ENCODE measurements around the gene TEKTIP1. TPM values are rescaled to one million over a fixed set of nuclear protein-coding genes. Genes with fewer than 3 reads are reported as not detected.
A peak's percentile ranks its signal among the peaks of the same experiment; 100 is the strongest.

Gene TEKTIP1
- total and polyA plus RNA-seq, 9 donors = 0.49 to 5.2 (median 3.8) TPM

DNA sequence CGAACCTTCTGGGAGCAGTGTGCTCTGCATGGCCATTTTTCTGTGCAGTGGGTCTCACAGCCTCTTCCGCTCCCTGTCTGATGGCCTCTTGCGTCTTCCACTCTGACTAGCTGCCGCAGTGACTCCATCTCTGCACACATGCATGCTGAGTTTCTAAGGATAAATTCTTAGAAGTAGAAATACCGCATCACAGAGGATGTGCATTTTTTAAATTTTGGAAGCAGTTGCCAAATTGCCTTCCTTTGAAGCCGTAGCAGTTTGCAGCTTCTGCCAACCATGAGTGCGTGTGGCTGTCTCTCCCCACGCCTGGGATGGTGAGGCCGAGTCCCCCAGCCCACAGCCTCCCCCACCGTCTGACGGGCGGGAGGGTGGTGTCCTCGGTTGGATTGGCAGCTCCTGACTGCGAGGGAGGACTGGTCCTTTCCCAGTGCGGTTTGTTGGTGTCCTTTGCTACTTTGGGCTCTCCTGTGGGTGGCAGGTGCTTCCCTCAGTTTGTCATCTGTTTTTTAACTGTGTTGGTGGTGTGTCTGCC is 23.0 kb upstream of the TEKTIP1 start:
- no peak overlapping the region for H3K4me3 ChIP-seq (ENCODE audit: low read length)
- no peaks in the 10 kb centered on the region for H3K27me3 ChIP-seq (ENCODE audit: control insufficient read depth, insufficient read depth, low read length)
- no peak for DNase-seq
- no peaks in the 10 kb centered on the region for H3K9me3 ChIP-seq (replicated peaks; ENCODE audit: control insufficient read depth, low read depth, low read length)
- H3K27ac ChIP-seq (ENCODE audit: low read length) = no peak overlapping the region
- H3K4me1 ChIP-seq (ENCODE audit: control insufficient read depth, insufficient read depth, low read length) = peaks cover 14% of the 10 kb centered on the region
- 51% methylated on average over 8 of the region's 15 CpGs for WGBS (ENCODE audit: insufficient coverage)
- H3K36me3 ChIP-seq (ENCODE audit: control insufficient read depth, insufficient read depth, low read length) = peaks cover 51% of the 10 kb centered on the region

DNA sequence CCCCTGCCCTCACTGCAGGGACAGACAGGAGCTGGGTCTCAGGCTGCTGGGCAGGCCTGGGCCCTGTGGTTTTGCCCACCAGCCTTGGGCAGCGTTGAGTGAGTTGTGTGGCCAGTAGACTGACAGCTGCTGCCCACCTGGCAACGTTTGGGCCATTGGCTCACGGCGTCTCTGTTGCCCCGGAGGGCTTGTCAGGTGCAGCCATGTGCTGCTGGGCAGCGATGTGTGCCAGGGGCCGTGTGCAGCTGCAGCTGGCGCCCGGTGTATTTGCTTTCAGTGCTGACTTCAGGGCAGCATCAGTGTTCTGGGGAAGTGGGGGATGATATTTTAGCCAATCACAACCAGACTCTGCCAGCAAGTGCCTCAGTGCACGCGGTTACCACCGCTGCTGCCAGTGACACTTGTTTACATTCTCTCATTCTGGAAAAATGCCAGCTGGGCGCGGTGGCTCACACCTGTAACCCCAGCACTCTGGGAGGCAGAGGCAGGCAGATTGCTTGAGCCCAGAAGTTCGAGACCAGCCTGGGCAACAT is 22.2 kb upstream of the TEKTIP1 start:
- Histone ChIP-seq H3K9me3 (replicated peaks; ENCODE audit: control insufficient read depth, low read depth, low read length) (no peaks in the 10 kb centered on the region), H3K4me1 (ENCODE audit: control insufficient read depth, insufficient read depth, low read length) (peaks cover 14% of the 10 kb centered on the region), H3K27me3 (ENCODE audit: control insufficient read depth, insufficient read depth, low read length) (no peaks in the 10 kb centered on the region), H3K4me3 (ENCODE audit: low read length) (no peak overlapping the region), H3K36me3 (ENCODE audit: control insufficient read depth, insufficient read depth, low read length) (peaks cover 45% of the 10 kb centered on the region), H3K27ac (ENCODE audit: low read length) (no peak overlapping the region)
- peak; percentile 45 for DNase-seq
- 70% methylated on average over 12 of the region's 15 CpGs for WGBS (ENCODE audit: insufficient coverage)

DNA sequence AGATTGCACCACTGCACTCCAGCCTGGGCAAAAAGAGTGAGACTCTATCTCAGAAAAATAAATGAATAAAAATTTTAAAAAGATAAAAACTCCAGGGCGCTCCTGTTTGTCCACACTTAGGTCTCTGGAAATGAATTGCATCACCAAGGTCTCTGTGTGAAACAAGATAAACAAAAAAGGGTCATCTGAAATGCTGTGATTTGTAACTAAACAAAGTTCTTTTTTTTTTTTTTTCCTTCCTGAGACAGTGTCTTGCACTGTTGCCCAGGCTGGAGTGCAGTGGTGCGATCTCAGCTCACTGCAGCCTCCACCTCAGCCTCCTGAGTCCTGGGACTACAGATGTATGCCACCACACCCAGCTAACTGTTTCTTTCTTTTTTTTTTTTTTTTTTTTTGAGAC is 21.3 kb upstream of the TEKTIP1 start:
- WGBS (ENCODE audit: insufficient coverage) = 43% methylated on average over 1 of the region's 2 CpGs
- DNase-seq = no peak
- peaks cover 49% of the 10 kb centered on the region for H3K36me3 ChIP-seq (ENCODE audit: control insufficient read depth, insufficient read depth, low read length)
- H3K4me3 ChIP-seq (ENCODE audit: low read length) = no peak overlapping the region
- no peaks in the 10 kb centered on the region for H3K27me3 ChIP-seq (ENCODE audit: control insufficient read depth, insufficient read depth, low read length)
- H3K4me1 ChIP-seq (ENCODE audit: control insufficient read depth, insufficient read depth, low read length) = peaks cover 14% of the 10 kb centered on the region
- H3K9me3 ChIP-seq (replicated peaks; ENCODE audit: control insufficient read depth, low read depth, low read length) = no peaks in the 10 kb centered on the region
- no peak overlapping the region for H3K27ac ChIP-seq (ENCODE audit: low read length)

GRCh38 chr19:3518255-3518654 is 20.7 kb upstream of the TEKTIP1 start:
- Histone ChIP-seq H3K27ac (ENCODE audit: low read length) (no peak overlapping the region), H3K4me1 (ENCODE audit: control insufficient read depth, insufficient read depth, low read length) (peaks cover 14% of the 10 kb centered on the region), H3K27me3 (ENCODE audit: control insufficient read depth, insufficient read depth, low read length) (no peaks in the 10 kb centered on the region), H3K4me3 (ENCODE audit: low read length) (no peak overlapping the region), H3K36me3 (ENCODE audit: control insufficient read depth, insufficient read depth, low read length) (peaks cover 48% of the 10 kb centered on the region), H3K9me3 (replicated peaks; ENCODE audit: control insufficient read depth, low read depth, low read length) (no peaks in the 10 kb centered on the region)
- WGBS (ENCODE audit: insufficient coverage) = 80% methylated on average over 9 of the region's 10 CpGs
- DNase-seq = no peak

DNA sequence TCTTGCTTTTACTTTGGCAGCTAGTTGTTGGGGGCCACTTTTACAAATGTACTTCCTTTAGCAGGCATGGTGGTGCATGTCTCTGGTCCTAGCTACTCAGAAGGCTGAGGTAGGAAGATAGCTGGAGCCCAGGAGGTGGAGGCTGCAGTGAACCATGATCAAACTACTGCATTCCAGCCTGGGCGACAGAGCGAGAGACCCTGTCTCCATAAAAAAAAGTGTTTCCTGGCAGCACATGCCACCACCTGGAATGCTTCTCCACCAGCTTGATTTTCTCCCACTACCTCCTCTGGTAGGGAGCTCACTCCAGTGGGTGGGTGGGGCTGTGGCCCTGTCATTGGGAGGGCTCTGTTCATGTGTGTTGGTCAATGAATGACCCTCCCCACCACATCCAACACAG is 20.3 kb upstream of the TEKTIP1 start:
- Histone ChIP-seq H3K9me3 (replicated peaks; ENCODE audit: control insufficient read depth, low read depth, low read length) (no peaks in the 10 kb centered on the region), H3K4me1 (ENCODE audit: control insufficient read depth, insufficient read depth, low read length) (peaks cover 14% of the 10 kb centered on the region), H3K36me3 (ENCODE audit: control insufficient read depth, insufficient read depth, low read length) (peaks cover 49% of the 10 kb centered on the region), H3K4me3 (ENCODE audit: low read length) (no peak overlapping the region), H3K27ac (ENCODE audit: low read length) (no peak overlapping the region), H3K27me3 (ENCODE audit: control insufficient read depth, insufficient read depth, low read length) (no peaks in the 10 kb centered on the region)
- DNase-seq = no peak
- no CpG with 5 or more reads among the region's 2 CpGs for WGBS (ENCODE audit: insufficient coverage)

- H3K4me1 ChIP-seq (ENCODE audit: control insufficient read depth, insufficient read depth, low read length) = peaks cover 14% of the 10 kb centered on the region
- WGBS (ENCODE audit: insufficient coverage) = 89% methylated on average over 18 of the region's 18 CpGs
- no peaks in the 10 kb centered on the region for H3K27me3 ChIP-seq (ENCODE audit: control insufficient read depth, insufficient read depth, low read length)
- no peaks in the 10 kb centered on the region for H3K9me3 ChIP-seq (replicated peaks; ENCODE audit: control insufficient read depth, low read depth, low read length)
- H3K36me3 ChIP-seq (ENCODE audit: control insufficient read depth, insufficient read depth, low read length) = peaks cover 48% of the 10 kb centered on the region
- no peak overlapping the region for H3K27ac ChIP-seq (ENCODE audit: low read length)
- H3K4me3 ChIP-seq (ENCODE audit: low read length) = no peak overlapping the region
- DNase-seq = no peak
Observed at GRCh38 chr19:3519126-3519525, 19.8 kb upstream of the TEKTIP1 start.

DNA sequence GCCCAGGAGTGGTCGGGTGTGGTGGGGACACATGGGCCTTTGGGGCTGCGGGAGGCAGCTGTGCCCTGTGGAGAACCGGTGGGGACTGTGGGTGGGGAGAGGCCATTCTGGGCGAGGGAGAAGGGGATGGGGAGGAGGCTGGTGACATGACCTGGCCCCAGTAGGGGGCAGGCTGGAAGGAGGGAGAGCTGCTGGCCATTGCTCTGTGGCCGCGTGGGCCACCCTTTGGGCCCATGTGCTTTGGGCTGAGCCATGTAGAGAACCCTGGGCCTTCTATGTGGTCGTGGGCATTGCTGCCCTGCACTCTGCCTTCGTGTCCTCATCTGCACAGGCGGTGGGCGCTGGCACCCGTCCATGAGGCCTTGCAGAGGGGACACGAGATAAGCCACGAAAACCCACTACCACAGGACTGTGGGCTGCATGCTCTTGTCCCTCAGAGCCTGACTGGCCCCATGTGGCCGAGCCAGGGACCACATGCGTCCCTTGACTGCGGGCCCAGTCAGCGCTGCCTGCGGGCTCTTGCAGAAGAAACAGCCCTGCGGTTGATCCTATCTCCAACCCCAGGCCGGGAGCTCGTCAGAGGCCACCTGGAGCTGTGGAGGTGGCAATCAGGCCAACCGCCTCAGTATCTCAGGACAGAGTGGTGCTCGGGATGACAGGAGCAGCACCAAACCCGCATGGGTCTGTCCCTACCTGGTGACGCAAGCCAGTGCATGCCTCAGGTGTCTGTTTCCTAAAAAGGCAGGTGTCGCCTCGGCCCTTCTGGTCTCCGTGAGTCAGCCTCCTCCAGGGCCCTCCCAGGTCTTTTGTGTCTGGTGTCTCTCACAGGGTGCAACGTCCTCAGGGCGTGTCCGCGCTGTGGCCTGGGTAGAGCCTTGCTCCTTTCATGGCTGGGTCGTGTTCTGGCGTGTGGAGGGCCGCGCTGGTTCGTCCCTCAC is 18.5 kb upstream of the TEKTIP1 start:
- 91% methylated on average over 32 of the region's 37 CpGs for WGBS (ENCODE audit: insufficient coverage)
- Histone ChIP-seq H3K9me3 (replicated peaks; ENCODE audit: control insufficient read depth, low read depth, low read length) (no peaks in the 10 kb centered on the region), H3K27me3 (ENCODE audit: control insufficient read depth, insufficient read depth, low read length) (no peaks in the 10 kb centered on the region), H3K4me3 (ENCODE audit: low read length) (no peak overlapping the region), H3K36me3 (ENCODE audit: control insufficient read depth, insufficient read depth, low read length) (peaks cover 58% of the 10 kb centered on the region), H3K27ac (ENCODE audit: low read length) (no peak overlapping the region), H3K4me1 (ENCODE audit: control insufficient read depth, insufficient read depth, low read length) (peaks cover 14% of the 10 kb centered on the region)
- no peak for DNase-seq

DNA sequence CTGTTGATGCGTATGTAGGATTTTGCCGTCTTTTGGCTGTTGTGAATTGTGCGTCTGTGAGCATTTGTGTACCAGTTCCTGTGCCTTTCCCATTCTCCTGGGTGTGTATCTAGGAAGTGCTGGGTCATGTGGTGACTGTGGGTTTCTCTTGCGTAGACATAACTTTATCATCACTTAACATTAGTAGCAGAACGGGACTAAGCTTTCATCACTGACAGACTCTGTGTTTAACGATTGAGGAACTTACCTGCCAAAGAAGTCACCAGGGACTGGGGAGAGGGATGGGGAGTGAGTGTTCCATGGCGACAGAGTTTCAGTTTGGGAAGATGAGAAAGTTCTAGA is 17.9 kb upstream of the TEKTIP1 start:
- Histone ChIP-seq H3K4me1 (ENCODE audit: control insufficient read depth, insufficient read depth, low read length) (peaks cover 9% of the 10 kb centered on the region), H3K36me3 (ENCODE audit: control insufficient read depth, insufficient read depth, low read length) (peaks cover 64% of the 10 kb centered on the region), H3K9me3 (replicated peaks; ENCODE audit: control insufficient read depth, low read depth, low read length) (no peaks in the 10 kb centered on the region), H3K27me3 (ENCODE audit: control insufficient read depth, insufficient read depth, low read length) (no peaks in the 10 kb centered on the region), H3K27ac (ENCODE audit: low read length) (no peak overlapping the region), H3K4me3 (ENCODE audit: low read length) (no peak overlapping the region)
- DNase-seq = no peak
- WGBS (ENCODE audit: insufficient coverage) = 83% methylated on average over 5 of the region's 7 CpGs

GRCh38 chr19:3522421-3523360 is 16.3 kb upstream of the TEKTIP1 start:
- Histone ChIP-seq H3K27ac (ENCODE audit: low read length) (no peak overlapping the region), H3K4me1 (ENCODE audit: control insufficient read depth, insufficient read depth, low read length) (no peaks in the 10 kb centered on the region), H3K27me3 (ENCODE audit: control insufficient read depth, insufficient read depth, low read length) (no peaks in the 10 kb centered on the region), H3K4me3 (ENCODE audit: low read length) (no peak overlapping the region), H3K36me3 (ENCODE audit: control insufficient read depth, insufficient read depth, low read length) (peaks cover 76% of the 10 kb centered on the region), H3K9me3 (replicated peaks; ENCODE audit: control insufficient read depth, low read depth, low read length) (no peaks in the 10 kb centered on the region)
- DNase-seq = no peak
- 89% methylated on average over 34 of the region's 40 CpGs for WGBS (ENCODE audit: insufficient coverage)
